Neural cell (in vitro differentiated cells): Measurements from ENCODE around the gene ERBB4.

Experiments
- EP300 ChIP-seq: fragments of 450-650 bp; conservative IDR thresholded peaks from 2 replicates; pipeline ENCODE4 v1.6.1; 2014; ENCODE audit warnings: antibody characterized with exemption, mild to moderate bottlenecking, moderate library complexity; ENCODE audit not compliant: poor library complexity, severe bottlenecking
- EZH2 ChIP-seq: fragments of 200-600, 300-800 bp; shearing (Covaris generic), sonication (generic); IDR thresholded peaks from 2 replicates; pipeline ENCODE4 v1.6.1; 2014; ENCODE audit warnings: antibody characterized with exemption, low read length, borderline replicate concordance, mild to moderate bottlenecking; ENCODE audit not compliant: insufficient read depth, poor library complexity, severe bottlenecking
- POLR2AphosphoS5 ChIP-seq: IDR thresholded peaks from 2 replicates; pipeline ENCODE4 v1.6.1; 2012
- TAF1 ChIP-seq: IDR thresholded peaks from 2 replicates; pipeline ENCODE4 v1.6.1; 2012; ENCODE audit warnings: low read depth
- TF ChIP-seq, protein P1 (sequence below): fragments of 450-650 bp; IDR thresholded peaks from 2 replicates; pipeline ENCODE4 v1.5.1; 2014; ENCODE audit warnings: antibody characterized with exemption, mild to moderate bottlenecking, moderate library complexity; ENCODE audit not compliant: poor library complexity, severe bottlenecking

DNA sequence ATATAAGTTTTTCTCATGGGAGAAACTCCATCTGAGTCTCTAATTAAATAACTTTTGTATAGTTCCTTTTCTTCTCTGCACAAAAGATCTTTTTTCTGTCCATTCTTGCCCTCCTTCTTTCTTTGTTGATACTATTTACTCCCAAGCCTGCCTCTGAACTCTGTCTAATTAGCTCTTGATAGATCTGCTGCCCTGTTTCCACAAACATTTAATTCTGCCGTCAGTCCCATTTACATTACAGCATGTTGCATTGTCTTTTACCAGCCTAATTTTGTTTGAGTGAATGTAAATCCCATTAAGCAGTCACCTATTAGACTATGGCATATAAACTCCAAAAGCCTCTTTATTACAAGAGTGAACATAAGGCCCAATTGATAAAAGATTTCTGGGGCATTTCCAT, 254.4 kb downstream of the ERBB4 start:
- TF ChIP-seq, protein P1, sequence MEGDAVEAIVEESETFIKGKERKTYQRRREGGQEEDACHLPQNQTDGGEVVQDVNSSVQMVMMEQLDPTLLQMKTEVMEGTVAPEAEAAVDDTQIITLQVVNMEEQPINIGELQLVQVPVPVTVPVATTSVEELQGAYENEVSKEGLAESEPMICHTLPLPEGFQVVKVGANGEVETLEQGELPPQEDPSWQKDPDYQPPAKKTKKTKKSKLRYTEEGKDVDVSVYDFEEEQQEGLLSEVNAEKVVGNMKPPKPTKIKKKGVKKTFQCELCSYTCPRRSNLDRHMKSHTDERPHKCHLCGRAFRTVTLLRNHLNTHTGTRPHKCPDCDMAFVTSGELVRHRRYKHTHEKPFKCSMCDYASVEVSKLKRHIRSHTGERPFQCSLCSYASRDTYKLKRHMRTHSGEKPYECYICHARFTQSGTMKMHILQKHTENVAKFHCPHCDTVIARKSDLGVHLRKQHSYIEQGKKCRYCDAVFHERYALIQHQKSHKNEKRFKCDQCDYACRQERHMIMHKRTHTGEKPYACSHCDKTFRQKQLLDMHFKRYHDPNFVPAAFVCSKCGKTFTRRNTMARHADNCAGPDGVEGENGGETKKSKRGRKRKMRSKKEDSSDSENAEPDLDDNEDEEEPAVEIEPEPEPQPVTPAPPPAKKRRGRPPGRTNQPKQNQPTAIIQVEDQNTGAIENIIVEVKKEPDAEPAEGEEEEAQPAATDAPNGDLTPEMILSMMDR = no peak
- no peak for TF ChIP-seq POLR2AphosphoS5
- TF ChIP-seq EZH2 = no peak
- TF ChIP-seq EP300 = no peak
- TF ChIP-seq TAF1 = no peak
